Fibroblast of the aortic adventitia (primary cell): ENCODE results near the gene LDHAL6B. TPM values are rescaled to one million over a fixed set of nuclear protein-coding genes. Genes with fewer than 3 reads are reported as not detected.

Experiments
- DNase-seq: peaks from one replicate; pipeline ENCODE4 v3.0.0-alpha.2; 2010; ENCODE audit warnings: low read depth
- H3K4me3 ChIP-seq: 2 replicates; pipeline ENCODE4 v1.5.1; 2011; ENCODE audit warnings: low read depth, mild to moderate bottlenecking, control low read depth, low read length, moderate library complexity
- total RNA-seq: library from RNA; depleted of rRNA; stranded (reverse); fragments of >200 nt; gene quantifications from 2 replicates; pipeline ENCODE4 v1.2.3, GENCODE V29; 2012; ENCODE audit warnings: low replicate concordance
- TF ChIP-seq, protein P1 (sequence below): IDR thresholded peaks from 2 replicates; pipeline ENCODE4 v1.5.1; 2011; ENCODE audit warnings: mild to moderate bottlenecking, low read length, control low read depth, inconsistent platforms; ENCODE audit not compliant: insufficient read depth

Gene LDHAL6B
- total RNA-seq, 1 donor, result not detected

DNA sequence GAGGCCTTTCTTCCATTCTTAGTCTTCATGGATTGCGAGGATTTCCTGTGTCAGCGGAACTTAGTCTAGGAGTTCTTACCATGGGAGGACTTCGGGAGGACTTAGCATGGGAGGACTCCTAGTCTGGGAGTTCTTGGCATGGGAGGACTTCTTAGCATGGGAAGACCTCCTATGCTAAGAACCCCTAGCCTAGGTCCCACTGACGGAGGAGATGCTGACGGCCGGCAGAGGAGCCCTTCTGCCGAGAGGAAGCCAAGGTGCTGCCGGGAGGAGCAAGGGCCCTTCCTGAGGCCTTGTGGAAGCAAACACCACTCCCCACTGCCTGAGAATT lies 35.6 kb upstream of the LDHAL6B start:
- H3K4me3 ChIP-seq, result no peak overlapping the region
- DNase-seq, result no peak
- TF ChIP-seq, protein P1, sequence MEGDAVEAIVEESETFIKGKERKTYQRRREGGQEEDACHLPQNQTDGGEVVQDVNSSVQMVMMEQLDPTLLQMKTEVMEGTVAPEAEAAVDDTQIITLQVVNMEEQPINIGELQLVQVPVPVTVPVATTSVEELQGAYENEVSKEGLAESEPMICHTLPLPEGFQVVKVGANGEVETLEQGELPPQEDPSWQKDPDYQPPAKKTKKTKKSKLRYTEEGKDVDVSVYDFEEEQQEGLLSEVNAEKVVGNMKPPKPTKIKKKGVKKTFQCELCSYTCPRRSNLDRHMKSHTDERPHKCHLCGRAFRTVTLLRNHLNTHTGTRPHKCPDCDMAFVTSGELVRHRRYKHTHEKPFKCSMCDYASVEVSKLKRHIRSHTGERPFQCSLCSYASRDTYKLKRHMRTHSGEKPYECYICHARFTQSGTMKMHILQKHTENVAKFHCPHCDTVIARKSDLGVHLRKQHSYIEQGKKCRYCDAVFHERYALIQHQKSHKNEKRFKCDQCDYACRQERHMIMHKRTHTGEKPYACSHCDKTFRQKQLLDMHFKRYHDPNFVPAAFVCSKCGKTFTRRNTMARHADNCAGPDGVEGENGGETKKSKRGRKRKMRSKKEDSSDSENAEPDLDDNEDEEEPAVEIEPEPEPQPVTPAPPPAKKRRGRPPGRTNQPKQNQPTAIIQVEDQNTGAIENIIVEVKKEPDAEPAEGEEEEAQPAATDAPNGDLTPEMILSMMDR, result no peak

DNA sequence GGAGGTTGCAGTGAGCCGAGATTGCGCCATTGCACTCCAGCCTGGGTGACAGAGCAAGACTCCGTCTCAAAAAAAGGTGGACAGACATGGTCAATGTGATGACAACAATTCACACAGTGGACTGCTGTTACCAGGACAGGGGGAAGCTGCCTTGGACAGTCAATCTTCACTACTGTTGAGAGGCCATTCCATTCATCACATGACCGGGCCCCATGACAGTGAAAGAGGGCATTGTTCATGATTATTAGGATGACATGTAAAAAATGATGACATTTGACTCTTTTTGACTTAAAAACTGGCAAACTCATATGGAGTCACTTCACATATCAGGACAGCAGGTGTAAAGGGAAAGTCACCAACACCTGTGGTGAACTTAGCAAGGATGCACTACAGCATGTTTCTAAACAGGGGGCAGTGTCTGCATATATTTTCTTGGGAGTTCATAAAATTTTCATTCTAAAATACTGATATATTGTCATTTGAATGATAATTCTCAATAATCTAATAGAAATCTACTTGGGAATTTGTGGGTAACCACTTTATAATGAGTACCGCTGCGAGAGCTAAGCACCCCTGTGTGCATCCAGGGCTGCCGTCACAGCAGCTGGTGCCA lies 34.2 kb upstream of the LDHAL6B start:
- no peak for DNase-seq
- TF ChIP-seq, protein P1, result peak; percentile 11
- H3K4me3 ChIP-seq, result no peak overlapping the region

DNA sequence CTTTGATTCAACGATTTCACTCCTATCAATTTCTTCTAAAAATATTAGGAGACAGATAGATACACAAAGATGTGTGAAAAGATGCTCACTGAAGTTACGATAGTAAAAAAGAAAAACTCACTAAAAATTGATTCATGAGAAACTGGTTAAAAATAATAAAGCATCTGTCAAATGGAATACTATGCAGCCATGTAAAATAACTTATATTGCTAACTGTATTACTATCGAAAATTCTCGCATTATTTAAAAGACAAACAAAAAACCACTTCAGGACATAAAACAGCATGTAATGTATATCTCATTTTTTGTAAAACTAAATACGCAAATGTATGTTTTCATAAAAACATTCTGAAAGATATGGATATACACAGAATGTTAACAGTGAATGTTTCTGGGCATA lies 33.4 kb upstream of the LDHAL6B start:
- TF ChIP-seq, protein P1, result no peak
- DNase-seq, result no peak
- no peak overlapping the region for H3K4me3 ChIP-seq

DNA sequence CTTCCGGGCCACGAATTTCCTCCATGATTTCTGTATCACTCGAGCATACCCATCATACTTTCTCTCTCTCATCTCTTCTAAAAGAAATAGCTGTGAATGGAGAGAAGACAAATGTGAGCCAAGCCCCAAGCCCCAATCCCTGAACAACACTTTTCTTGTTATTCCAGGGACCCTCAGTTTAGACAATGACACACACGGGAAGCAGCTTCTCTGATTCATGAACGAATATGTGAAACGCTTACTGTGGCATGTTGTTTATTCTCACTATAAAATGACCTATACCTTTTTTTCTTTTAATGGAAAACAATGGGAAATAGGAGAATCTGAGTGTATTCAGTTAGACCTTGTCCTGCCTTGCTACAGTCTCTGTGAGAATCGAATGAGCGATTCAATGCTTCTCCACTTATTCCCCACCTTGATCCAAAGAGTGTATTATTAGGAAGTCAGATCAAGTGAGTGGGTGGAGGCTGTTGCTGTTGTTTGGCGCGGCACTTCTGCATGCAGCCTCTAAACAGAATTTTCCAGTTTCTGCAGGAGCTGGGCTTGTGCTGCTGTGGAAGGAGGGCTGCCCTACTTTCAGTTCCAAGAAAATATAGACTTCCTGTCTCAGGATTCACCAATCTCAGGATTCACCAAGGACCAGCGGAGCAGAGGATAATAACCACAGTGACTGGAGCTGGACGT lies 32.4 kb upstream of the LDHAL6B start:
- DNase-seq, result no peak
- H3K4me3 ChIP-seq, result no peak overlapping the region
- TF ChIP-seq, protein P1, result no peak

DNA sequence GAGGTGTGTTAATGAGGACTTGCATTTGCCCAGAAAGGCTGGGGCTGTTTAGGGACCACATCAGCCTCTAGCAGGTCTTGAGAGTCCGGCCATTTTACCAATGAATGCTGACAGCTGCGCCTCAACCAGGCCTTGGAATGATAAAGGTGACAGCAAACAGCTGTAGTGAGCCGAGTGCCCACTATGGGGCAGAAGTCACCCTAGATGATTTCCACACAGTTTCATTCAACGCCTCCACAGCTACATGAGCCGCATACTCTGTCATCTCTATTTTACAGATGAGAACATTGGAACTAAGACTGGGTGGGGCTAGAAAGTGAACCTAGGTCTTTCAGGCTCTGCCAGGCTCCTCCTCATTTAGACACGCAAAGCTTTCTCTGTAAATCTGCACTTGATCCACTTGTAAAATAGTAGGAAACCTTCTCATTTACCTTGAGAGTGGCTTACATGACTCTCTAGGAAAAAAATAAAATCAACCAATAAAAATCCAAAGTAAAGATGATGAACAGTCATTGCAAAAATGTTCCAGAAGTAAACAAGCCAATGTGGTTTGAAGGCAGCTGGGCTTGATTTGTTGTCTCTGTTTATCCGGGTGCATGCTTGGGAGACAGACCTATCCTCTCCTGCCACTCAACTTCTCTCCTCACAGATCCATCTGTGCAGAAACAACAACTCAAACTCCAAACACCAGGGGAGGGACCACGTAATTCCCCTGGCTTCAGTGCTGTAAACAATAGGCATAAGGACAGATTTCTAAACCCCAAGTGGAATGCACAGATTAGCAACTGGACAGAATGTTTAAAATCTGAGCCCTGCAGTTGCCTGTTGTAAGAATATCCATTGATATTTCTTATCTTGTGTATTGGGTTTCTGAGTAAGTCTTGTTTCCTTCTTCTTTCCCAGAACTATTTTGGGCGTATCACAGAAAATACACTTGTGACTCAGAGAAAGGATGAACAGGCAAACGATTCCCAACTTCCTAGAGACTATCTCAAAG lies 31.5 kb upstream of the LDHAL6B start:
- peak; percentile 88 for DNase-seq
- H3K4me3 ChIP-seq, result no peak overlapping the region
- TF ChIP-seq, protein P1, result peak; percentile 67

DNA sequence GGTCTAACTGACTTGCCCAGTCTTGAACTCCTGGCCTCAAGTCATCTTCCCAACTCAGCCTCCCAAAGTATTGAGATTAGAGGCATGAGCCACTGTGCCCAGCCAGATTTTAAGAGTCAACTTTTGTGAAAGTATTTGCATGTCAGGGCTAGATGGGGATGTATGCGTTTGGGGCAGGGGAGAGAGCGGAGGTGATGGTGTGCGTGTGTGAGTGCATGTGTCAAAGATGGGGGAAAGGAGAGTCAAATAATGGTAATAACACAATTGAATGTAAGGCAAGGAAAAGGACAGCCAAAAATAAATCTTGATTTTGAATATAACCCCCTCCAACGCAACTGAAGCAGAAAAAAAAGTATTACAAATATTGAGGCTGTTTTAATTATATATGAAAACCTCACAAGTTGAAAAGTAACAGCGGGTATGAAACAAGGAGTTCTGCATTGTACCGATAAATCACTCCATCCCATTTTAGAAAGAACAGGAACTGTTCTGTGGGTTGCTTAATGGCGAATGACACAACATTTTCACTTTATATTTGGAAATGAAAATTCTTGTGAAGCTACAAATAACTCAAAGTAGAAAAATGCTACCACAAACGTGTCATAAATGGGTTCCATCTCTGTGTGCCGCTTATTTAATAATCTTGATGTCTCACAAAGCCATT lies 29.9 kb upstream of the LDHAL6B start:
- TF ChIP-seq, protein P1, result no peak
- no peak for DNase-seq
- no peak overlapping the region for H3K4me3 ChIP-seq
